SK-MEL-5 (cell line): ENCODE measurements around the gene NSDHL. TPM values are rescaled to one million over a fixed set of nuclear protein-coding genes. Genes with fewer than 3 reads are reported as not detected.
"Not testable (repeated sequence)": the region's sequence is repeated elsewhere in the genome, so short reads cannot be mapped to it uniquely, and the experiment has no call there.

Experiments
- DNase-seq: peaks from one replicate; pipeline ENCODE4 v3.0.0-alpha.2; 2016; ENCODE audit warnings: low read depth, low spot score
- in situ Hi-C: cut with HindIII; loops from 2 replicates; pipeline ENCODE4 v1.10.0; 2016; ENCODE audit warnings: low sequenced_read_pairs, high pct_unique_total_duplicates, low pct_unique_long_range_greater_than_20kb
- polyA plus RNA-seq, 2 experiments: library from polyadenylated mRNA; depleted of rRNA; stranded (reverse); fragments of >200 nt; gene quantifications; 2 replicates each; pipeline ENCODE4 v1.2.3, GENCODE V29; 2015
- total RNA-seq: library from RNA; depleted of rRNA; stranded (reverse); fragments of >200 nt; shearing (Covaris generic); gene quantifications from 2 replicates; pipeline ENCODE4 v1.2.3, GENCODE V29; 2014; rRNA removed

NSDHL gene
- total RNA-seq = 15.1 and 17.9 TPM in 2 replicates
- polyA plus RNA-seq (2015; cell fraction: cytosol; rRNA removed) = 22.3 and 26.4 TPM in 2 replicates
- polyA plus RNA-seq (2015; cell fraction: nucleus; rRNA removed) = 9.8 and 10.2 TPM in 2 replicates

GRCh38 chrX:152830312-152831305, at the start of gene NSDHL, which contains the start of gene CETN2:
NSDHL (plus strand) TSS chrX:152831063; CDS start chrX:152846325, 15,262 bp downstream.
CETN2 (minus strand) TSS chrX:152830757; CDS start chrX:152830710, 47 bp downstream.
- in situ Hi-C loops = no loop called here
- peak; percentile 93 for DNase-seq

- in situ Hi-C loops, DNase-seq: not testable (repeated sequence)
These were observed 43.8 kb upstream of the NSDHL start for GRCh38 chrX:152787062-152787461.

GRCh38 chrX:152798945-152799344, 31.9 kb upstream of the NSDHL start:
- DNase-seq = no peak
- in situ Hi-C loops = no loop called here

- in situ Hi-C loops = loop anchor here (25.0 kb wide), 1 partner anchor 169 kb away; the partner anchor contains the start of gene GABRQ
- DNase-seq = no peak
These were observed 24.8 kb upstream of the NSDHL start for GRCh38 chrX:152806035-152806434.

- no peak for DNase-seq
- in situ Hi-C loops = loop anchor here (25.0 kb wide), 1 partner anchor 173 kb away; the partner anchor contains the start of gene GABRQ
These were observed 20.5 kb upstream of the NSDHL start for GRCh38 chrX:152810403-152810802.

- in situ Hi-C loops = loop anchor here (25.0 kb wide), 1 partner anchor 176 kb away; the partner anchor contains the start of gene GABRQ
These were observed 17.7 kb upstream of the NSDHL start for GRCh38 chrX:152813206-152813605.

GRCh38 chrX:152814048-152814447, 16.8 kb upstream of the NSDHL start:
- no peak for DNase-seq
- in situ Hi-C loops = loop anchor here (25.0 kb wide), 1 partner anchor 177 kb away; the partner anchor contains the start of gene GABRQ

More at GRCh38 chrX:152813206-152813605, 17.7 kb upstream of the NSDHL start:
- DNase-seq = no peak

GRCh38 chrX:152817078-152817764, 13.6 kb upstream of the NSDHL start:
- peak; percentile 52 for DNase-seq
- in situ Hi-C loops = loop anchor here (25.0 kb wide), 1 partner anchor 180 kb away; the partner anchor contains the start of gene GABRQ

- DNase-seq = no peak
- in situ Hi-C loops = loop anchor here (25.0 kb wide), 1 partner anchor 181 kb away; the partner anchor contains the start of gene GABRQ
These were observed 12.5 kb upstream of the NSDHL start for GRCh38 chrX:152818356-152818755.

GRCh38 chrX:152819266-152819665, 11.6 kb upstream of the NSDHL start:
- in situ Hi-C loops = loop anchor here (25.0 kb wide), 1 partner anchor 182 kb away; the partner anchor contains the start of gene GABRQ
- DNase-seq = no peak

GRCh38 chrX:152819732-152820131, 11.1 kb upstream of the NSDHL start:
- in situ Hi-C loops = loop anchor here (25.0 kb wide), 1 partner anchor 182 kb away; the partner anchor contains the start of gene GABRQ
- DNase-seq = no peak

GRCh38 chrX:152821145-152821765, 9.6 kb upstream of the NSDHL start:
- in situ Hi-C loops = loop anchor here (25.0 kb wide), 1 partner anchor 184 kb away; the partner anchor contains the start of gene GABRQ
- peak; percentile 60 for DNase-seq

GRCh38 chrX:152822383-152823086, 8.3 kb upstream of the NSDHL start:
- in situ Hi-C loops = loop anchor here (25.0 kb wide), 1 partner anchor 185 kb away; the partner anchor contains the start of gene GABRQ
- no peak for DNase-seq

GRCh38 chrX:152823657-152824056, 7.2 kb upstream of the NSDHL start:
- peak; percentile 7 for DNase-seq
- in situ Hi-C loops = loop anchor here (25.0 kb wide), 1 partner anchor 186 kb away; the partner anchor contains the start of gene GABRQ

GRCh38 chrX:152824841-152825374, 6.0 kb upstream of the NSDHL start:
- in situ Hi-C loops = loop anchor here (25.0 kb wide), 1 partner anchor 188 kb away; the partner anchor contains the start of gene GABRQ
- no peak for DNase-seq

- in situ Hi-C loops = no loop called here
- DNase-seq = no peak
These were observed 528 bp downstream of the NSDHL start for GRCh38 chrX:152831391-152831790.
